ENCODE data around the gene KRTAP5-8.
"Not testable (repeated sequence)": the region's sequence is repeated elsewhere in the genome, so short reads cannot be mapped to it uniquely, and the experiment has no call there.

Gene KRTAP5-8

DNA sequence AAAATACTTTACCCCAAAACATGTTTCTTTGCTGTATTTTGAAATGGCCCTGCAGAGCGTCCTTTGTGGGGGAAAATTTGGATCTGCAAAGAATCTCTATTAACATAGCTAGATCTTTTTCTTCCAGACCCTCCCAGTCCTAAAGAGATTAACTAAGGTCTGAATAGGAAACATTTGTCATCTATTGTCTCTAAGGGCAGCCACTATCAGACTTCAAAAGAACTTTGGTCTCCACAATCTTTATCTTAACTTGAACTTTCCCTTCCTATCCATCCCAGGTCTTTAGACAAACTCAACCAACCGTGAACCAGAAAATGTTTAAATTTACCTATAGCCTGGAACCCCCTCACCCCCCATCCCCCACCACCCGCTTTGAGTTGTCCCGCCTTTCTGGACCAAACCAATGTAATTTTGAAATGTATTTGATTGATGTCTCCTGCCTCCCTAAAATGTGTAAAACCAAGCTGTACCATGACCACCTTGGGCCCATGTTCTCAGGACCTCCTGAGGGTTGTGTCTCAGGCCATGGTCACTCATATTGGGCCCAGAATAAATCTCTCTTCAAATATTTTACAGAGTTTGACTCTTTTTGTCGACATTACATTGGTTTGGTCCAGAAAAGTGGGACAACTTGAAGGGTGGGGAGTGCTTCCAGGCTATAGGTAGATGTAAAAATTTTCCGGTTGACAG lies 6.8 kb downstream of the KRTAP5-8 start:
- no peak for DNase-seq

DNA sequence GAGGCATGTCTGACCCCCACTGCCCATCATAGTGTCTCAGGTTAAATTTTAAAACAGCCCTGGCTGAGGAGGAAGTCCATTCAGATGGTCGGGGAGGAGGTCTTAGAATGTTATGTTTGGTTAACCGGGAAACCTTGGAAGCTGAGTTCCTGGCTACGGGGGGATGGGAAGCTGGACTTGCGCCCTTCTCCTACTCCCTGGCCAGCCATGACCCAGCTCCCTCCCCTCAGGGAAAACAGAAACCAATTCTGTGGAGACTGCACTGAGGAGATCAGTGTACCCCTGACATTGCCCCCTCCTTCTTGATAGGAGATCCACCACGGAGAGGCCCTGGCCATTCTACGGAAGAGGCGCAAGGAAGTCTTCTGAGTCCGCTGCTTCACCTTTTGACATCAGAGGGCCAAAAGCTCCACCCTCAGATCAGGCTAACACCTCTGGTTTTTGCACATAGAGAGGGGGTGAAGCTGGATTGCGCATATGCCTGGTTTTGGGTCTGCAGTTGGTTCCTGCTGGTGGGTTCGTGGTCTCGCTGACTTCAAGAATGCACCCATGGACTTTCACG lies 7.7 kb downstream of the KRTAP5-8 start:
- DNase-seq = no peak

DNA sequence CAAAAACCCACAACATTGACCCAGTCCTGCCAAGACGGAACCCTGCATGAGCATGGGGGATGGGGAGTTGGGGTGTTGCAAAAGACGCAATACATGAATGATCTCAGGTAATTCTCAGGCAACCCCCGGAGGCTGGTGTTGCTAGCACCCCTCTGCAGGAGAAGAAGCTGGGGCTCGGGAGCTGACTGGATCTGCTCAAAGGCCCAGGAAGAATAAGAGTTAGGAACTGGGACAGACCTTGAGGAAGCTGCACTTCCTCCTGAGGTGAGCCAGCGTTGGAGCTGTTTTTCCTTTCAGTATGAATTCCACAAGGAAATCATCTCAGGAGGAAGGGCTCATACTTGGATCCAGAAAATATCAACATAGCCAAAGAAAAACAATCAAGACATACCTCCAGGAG lies 10.3 kb downstream of the KRTAP5-8 start, which contains the start of gene KRTAP5-9:
KRTAP5-9 (plus strand) TSS at position 301 of the 400 bp plus-strand sequence. CDS start 238 bp downstream, outside the sequence.
- DNase-seq = no peak

DNA sequence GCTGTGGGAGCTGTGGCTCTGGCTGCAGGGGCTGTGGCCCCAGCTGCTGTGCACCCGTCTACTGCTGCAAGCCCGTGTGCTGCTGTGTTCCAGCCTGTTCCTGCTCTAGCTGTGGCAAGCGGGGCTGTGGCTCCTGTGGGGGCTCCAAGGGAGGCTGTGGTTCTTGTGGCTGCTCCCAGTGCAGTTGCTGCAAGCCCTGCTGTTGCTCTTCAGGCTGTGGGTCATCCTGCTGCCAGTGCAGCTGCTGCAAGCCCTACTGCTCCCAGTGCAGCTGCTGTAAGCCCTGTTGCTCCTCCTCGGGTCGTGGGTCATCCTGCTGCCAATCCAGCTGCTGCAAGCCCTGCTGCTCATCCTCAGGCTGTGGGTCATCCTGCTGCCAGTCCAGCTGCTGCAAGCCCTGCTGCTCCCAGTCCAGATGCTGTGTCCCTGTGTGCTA lies 10.9 kb downstream of the KRTAP5-8 start:
- DNase-seq = no peak

DNA sequence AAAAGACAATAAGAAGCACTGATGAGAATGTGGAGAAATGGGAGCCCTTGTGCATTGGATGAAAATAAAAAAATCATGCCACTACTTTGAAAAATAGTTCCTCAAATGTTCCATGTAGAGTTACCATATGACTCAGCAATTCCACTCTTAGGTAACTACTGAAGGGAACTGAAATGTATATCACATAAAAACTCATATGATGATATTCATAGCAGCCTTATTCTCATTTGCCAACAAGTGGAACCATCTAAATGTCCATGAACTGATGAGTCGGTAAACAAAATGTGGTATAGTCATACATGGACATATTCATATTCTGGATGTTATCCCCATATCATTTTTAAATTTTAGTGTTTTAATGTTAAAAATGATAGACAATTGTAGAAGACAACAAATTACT lies 13.9 kb downstream of the KRTAP5-8 start:
- DNase-seq = no peak

DNA sequence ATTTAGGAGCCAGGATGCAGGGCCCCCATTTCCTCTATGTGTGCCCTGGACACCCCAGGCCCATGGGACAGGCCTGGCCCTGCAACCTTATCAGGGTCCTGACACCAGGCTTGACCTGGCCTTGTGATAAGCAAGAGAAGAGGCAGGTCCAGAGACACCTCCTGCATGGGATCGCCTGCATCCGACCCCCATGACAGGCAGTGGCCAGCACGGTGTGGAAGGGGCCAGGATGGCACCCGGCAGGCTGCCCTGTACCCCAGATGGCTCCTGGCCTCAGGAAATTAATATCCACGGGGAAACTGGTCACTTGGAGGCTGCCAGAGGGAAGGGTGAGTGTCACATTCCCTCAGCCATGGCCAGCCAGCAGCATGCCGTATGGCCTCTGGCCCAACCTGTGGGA lies 17.2 kb downstream of the KRTAP5-8 start:
- no peak for DNase-seq

DNA sequence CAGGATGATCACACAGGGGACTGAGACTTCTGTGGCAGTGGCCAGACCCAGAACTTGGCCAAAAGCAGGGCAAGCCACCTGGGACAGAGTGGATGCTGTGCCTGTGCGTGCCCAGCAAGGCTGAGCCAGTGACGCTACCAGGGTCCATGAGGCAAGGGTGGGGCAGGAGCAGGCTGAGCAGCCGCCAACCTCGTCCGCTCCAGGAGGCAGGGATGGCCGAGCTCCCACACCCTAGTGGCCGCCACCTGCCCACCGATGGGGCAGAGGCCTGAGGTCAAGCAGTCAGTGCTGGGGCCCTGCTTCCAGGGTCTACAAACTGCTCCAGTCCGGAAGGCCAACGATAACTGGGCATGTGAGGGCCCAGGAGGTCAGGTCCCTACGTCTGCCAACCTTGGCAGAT lies 17.7 kb downstream of the KRTAP5-8 start:
- DNase-seq = no peak

DNA sequence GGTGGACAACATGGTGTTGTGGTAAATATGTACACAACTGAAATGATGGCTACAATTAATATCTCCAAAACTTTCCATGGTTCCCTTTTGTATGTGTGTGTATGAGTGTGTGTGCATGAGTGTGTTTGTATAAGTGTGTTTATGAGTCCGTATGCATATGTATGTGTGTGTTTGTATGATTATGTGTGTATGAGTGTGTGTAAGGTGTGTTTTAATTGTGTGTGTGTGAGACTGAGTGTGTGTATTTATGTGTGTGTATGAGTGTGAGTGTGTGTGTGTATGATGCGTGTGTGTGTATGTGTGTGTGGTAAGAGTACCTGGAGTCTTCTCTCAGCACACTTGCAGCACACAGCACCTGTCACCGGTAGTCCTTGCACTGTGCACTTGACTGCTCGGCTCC lies 18.2 kb downstream of the KRTAP5-8 start:
- DNase-seq = no peak

DNA sequence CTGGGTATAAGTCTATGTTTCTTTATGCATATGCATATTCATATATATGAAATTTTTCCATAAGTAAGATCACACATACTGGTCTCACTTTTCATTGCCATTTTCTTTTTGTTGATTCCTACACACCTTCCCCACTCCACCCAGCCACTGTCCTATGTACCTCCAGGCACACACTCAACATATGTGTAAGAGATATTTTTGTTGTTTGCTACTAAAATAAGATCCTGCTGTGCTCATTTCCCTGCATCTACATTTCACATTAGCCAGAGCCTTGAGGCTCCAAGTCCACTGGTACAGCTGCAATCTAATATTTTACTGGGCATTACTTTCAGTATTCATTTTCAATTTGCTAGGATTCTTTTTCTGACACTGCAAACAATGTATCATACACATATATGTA lies 19.4 kb downstream of the KRTAP5-8 start:
- DNase-seq = no peak

DNA sequence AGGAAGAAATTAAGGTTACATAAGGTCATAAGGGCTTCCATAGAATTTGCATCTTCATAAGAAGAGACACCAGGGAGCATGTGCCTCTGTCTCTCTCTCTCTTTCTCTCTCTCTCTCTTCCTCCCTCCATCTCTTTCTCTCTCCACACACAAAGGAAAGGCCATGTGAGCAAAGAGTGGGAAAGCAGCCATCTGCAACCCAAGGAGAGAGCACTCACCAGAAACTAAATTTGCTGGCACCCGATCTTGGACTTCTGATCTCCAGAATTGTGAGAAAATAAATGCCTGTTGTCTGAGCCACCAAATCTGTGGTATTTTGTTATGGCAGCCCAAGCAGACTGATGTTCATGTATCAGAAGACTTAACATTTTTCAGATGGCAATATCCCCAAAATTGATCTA lies 21.2 kb downstream of the KRTAP5-8 start:
- DNase-seq = no peak

DNA sequence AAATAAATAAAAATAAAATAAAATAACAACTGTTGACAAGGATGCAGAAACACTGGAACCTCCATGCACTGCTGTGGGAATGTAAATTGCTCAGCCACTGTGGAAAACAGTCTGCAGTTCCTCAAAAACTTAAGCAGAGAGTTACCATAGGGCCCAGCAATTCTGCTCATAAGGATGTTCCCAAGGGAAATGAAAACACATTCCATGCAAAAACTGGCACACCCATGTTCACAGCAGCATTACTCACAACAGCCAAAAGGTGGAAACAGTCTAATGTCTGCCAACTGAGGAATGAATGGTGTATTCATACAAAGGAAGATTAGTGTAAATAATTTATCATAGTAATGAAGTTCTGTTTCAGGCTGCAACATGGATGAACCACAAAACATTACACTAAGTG lies 24.3 kb downstream of the KRTAP5-8 start:
- DNase-seq = no peak

DNA sequence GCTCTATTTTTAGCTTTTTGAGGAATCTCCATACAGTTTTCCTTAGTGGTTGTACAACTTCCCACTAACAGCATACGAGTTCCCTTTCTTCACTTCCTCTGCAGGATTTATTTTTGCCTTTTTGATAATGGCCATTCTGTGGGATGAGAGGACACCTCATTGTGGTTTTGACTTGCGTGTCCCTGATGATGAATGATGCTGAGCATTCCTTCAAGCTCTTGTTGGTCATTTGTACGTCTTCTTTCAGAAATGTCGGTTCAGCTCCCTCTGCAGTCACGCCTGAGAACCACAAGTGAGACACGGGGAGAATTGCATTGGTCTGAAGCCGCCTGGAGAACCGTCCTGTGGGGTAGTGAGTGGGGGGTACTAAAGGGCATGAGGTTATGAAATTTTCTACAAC lies 25.6 kb downstream of the KRTAP5-8 start:
- no peak for DNase-seq

DNA sequence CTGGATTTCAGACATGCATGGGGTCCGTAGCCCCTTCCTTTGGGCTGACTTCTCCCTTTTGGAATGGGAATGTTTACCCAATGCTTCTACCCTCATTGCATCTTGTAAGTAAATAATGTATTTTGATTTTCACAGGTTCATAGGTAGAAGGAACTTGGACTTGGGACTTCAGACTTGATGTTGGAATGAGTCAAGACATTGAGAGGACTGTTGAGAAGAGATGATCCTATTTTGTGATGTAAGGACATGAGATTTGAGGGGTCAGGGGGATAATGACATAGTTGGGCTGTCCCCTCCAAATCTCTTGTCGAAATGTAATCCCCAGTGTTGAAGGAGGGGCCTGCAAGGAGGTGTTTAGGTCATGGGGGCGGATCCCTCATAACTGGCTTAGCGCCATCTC lies 26.6 kb downstream of the KRTAP5-8 start:
- DNase-seq = no peak

DNA sequence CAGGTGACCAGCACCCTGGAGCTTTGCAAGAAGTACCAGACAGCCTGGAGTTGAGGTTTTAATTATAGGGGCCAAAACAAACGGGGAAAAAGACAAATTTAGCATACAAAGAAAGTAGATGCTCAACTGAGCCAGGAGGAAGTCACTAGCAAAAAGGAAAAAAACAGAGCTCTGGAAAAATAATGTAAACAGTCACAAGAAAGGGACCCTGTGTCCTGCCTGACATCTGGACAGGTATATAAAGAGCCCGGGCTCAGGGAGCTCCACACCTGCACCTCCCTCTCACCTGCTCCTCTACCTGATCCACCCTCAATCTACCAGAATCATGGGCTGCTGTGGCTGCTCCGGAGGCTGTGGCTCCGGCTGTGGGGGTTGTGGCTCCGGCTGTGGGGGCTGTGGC lies 27.4 kb downstream of the KRTAP5-8 start, which contains the start of gene KRTAP5-10:
KRTAP5-10 (plus strand) TSS at position 301 of the 400 bp plus-strand sequence; CDS start at position 326, 25 bp downstream.
- no peak for DNase-seq

DNA sequence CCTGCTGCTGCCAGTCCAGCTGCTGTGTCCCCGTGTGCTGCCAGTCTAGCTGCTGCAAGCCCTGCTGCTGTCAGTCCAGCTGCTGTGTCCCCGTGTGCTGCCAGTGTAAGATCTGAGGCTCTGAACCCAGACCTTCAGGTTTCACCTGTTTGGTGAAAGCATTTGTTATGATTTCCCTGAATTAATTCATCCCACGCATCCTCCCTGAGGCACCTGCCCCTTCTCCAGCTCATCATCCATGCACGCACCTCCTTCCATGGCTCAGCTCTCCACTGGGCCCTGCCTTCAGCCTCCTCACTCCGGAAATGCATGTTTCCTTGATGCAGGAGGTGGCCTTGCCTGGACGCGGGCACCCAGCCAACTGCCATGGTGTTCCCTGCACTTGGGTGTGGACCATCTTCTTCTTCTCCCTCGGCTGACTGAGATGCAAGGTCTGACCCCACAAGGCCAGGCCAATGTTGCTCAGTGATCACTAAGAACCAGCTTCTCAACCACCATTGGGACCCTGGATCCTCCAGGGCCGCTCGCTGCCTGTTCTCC lies 28.3 kb downstream of the KRTAP5-8 start:
- DNase-seq = no peak

DNA sequence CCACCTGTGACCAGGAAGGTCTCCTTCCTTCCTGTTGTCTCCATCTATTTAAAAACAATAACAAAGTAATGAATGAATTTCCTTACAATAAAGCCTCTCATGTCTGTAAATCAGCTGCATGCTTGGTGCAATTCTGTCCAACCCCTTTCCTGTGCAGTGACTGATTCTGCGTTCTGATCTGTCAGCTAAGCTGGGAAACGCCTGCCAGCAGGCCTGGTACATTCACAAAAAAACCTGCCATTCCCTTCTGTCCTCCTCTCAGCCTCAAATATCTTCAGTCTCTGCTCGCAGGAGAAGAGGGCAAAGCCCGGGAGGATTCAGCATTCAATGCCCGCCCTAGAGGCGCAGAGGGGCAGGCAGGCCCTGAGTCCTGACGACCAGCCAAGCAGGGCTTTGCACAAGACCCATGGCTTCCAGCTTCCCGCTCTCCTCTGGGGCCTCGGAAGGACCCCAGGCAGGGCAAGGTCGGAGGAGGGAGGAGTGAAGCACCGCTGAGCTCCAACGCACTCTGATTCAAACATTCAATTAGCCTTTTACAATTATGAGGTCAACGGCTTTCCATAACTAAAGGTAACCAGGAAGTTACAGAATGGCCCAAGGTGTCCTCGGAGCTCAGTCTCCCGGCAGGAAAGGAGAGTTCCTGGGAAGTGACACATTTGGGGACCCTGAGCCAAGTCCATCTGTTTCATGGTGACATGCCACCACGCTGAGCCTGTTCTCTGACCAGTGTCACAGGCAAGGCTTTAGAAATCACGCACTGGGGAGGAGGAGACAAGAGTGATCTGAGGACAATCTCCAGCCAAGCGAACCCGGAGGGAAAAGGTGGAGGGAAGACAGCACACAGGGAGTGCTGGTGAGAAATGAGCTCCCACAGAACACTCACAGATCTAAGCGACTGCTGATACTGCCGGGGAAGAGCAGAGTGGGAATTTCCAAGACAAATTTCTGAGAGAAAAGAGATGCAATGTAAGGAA lies 29.1 kb downstream of the KRTAP5-8 start:
- not testable (repeated sequence) for DNase-seq

DNA sequence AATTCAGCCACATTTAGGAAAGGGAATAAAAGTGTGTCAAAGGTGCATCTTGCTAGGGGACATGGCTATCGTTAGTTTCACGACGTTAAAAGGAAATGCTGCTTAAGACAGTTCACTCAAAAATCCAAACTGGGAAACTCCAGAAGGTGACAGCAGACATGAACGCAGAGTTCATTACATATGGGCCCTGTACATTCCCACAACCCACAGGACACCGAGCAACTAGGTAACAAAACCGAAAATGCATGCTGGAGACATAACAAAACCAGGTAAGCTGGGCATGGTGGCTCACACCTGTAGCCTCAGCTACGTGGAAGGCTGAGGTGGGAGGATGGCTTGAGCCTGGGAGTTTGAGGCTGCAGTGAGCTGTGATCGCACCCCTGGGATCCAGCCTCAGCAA lies 29.8 kb downstream of the KRTAP5-8 start:
- DNase-seq = not testable (repeated sequence)

DNA sequence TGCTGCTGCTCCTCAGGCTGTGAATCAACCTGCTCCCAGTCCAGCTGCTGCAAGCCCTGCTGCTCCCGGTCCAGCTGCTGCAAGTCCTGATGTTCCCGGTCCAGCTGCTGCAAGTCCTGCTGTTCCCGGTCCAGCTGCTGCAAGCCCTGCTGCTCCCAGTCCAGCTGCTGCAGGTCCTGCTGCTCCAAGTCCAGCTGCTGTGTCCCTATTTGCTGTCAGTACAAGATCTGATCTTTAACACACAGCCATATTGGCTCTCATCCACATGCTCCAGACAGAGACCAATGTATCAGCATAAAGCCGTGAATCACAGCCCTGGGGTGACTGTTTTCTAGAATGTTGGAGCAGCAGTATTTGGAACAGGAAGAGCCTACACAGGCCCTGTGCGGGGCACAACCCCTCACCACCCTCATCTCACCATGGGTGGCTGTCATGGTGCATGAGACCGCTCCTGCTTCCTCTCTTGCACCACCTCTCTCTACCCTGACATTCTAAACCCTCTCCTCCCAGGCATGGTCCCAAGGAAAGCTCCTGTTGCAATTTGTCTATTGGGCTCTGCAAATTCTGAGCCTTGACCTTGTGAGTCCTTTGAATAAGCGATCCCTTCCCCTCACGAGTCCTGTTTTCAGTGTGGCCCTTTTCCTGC lies 31.0 kb downstream of the KRTAP5-8 start:
- no peak for DNase-seq

DNA sequence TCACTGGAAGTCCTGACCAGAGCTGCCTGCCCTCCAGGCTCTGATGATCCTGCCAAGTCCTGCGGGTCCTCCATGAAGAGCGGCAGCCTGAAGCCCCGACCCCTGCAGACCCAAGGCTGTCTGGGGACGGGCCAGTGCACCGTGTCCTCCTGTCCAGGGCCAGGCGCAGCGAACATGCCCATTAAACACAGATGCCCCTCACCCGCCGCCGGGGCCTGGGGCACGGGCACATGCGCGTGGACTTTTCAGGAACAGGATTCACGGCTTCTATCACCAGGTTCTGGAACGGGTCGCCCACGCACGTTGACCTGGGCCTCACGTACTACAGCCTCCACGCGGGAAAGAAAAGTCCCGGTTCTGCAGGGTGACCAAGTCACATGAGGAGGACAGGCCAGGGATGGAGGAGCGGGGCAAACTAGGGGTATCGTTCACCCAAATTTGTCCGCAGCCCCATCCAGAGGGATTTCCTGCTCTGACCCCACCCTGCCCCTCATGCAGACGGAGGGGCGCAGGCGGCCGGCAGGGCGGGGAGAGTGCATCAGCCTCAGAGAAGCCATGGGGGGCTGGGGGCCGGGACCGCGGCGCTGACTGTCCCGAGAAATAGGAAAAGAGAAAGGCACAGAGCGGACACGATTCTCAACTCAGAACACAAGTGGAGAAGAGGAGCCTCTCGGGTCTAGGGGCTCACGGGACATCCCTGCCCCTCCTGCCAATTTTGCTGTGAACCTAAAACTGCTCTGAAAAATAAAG lies 33.5 kb downstream of the KRTAP5-8 start:
- DNase-seq = not testable (repeated sequence)

DNA sequence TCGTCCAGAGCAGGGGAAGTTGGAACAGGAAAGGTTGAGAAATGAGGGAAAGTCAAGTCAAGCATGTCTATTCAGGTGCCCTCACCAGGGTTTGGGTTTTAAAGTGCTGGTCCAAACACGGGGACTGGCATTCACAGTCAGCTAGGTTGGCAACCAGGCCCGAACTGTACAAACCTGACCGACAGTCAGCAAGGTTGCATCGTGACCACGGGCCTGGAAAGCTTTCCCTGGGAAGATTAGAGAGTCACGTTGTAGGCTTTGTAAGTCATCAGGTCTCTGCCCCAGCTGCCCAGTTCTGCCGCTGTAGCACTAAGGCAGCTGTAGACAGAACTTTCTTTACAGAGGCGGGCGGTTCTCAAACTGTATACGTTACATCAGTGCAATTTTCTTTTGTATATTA lies 35.0 kb downstream of the KRTAP5-8 start:
- no peak for DNase-seq

DNA sequence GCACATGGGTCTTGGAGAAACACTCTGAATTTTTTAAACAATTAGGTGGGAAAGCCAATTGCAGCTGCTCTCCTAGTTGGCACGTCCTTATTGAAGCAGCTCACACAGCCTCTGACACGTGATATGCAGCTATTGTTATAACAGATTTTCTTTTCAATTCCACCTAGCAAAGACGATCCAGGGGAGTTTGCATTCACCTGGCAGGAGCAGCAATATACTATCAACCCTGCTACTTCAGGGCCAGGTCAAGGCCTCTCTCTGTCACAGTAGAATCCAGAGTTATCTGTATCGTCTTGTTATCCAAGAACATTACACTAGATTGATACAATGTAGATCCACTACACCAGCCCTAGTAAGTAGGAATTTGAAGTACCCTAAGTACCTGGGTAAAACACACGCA lies 36.6 kb downstream of the KRTAP5-8 start:
- DNase-seq = no peak
